Osteoblast (primary cell): ENCODE data around the gene CFAP100. TPM values are rescaled to one million over a fixed set of nuclear protein-coding genes. Genes with fewer than 3 reads are reported as not detected.
A peak's percentile ranks its signal among the peaks of the same experiment; 100 is the strongest.

ENCODE experiments used
- DNase-seq: peaks from one replicate; pipeline ENCODE4 v3.0.0; 2011; ENCODE audit warnings: low spot score, mixed read lengths; ENCODE audit not compliant: insufficient read length; ENCODE audit errors: missing footprints
- H2AFZ ChIP-seq: 2 replicates; pipeline ENCODE4 v1.6.0; 2011; ENCODE audit warnings: mild to moderate bottlenecking, low read length
- H3K27ac ChIP-seq: 2 replicates; pipeline ENCODE4 v1.5.1; 2011; ENCODE audit warnings: mild to moderate bottlenecking, low read depth, low read length, moderate library complexity
- H3K27me3 ChIP-seq: 2 replicates; pipeline ENCODE4 v1.6.0; 2012; ENCODE audit warnings: mild to moderate bottlenecking, control low read depth, inconsistent platforms, low read length, moderate library complexity; ENCODE audit not compliant: insufficient read depth
- H3K36me3 ChIP-seq: 2 replicates; pipeline ENCODE4 v1.5.1; 2011; ENCODE audit warnings: mild to moderate bottlenecking, low read length, control low read depth, moderate library complexity; ENCODE audit not compliant: insufficient read depth
- H3K4me1 ChIP-seq: 2 replicates; pipeline ENCODE4 v1.5.1; 2011; ENCODE audit warnings: mild to moderate bottlenecking, low read length, control low read depth, moderate library complexity; ENCODE audit not compliant: insufficient read depth
- H3K4me2 ChIP-seq: 2 replicates; pipeline ENCODE4 v1.6.0; 2011; ENCODE audit warnings: mild to moderate bottlenecking, low read length; ENCODE audit not compliant: insufficient read depth
- H3K4me3 ChIP-seq: fragments of 200-600 bp; sonication (generic); 3 replicates; pipeline ENCODE4 v1.5.1; 2012; ENCODE audit warnings: mild to moderate bottlenecking, low read length, inconsistent platforms; ENCODE audit not compliant: insufficient read depth
- H3K79me2 ChIP-seq: 2 replicates; pipeline ENCODE4 v1.6.0; 2012; ENCODE audit warnings: mild to moderate bottlenecking, low read length, control low read depth, inconsistent platforms; ENCODE audit not compliant: insufficient read depth
- H3K9me3 ChIP-seq: 2 replicates; pipeline ENCODE4 v1.5.1; 2011; ENCODE audit warnings: low read depth, low read length, control low read depth
- H4K20me1 ChIP-seq: 2 replicates; pipeline ENCODE4 v1.6.0; 2012; ENCODE audit warnings: mild to moderate bottlenecking, low read length, control low read depth; ENCODE audit not compliant: insufficient read depth
- total RNA-seq: library from RNA; depleted of rRNA; stranded (reverse); fragments of >200 nt; gene quantifications from 2 replicates; pipeline ENCODE4 v1.2.3, GENCODE V29; 2012
- TF ChIP-seq, protein P1 (sequence below): IDR thresholded peaks from 2 replicates; pipeline ENCODE4 v1.5.1; 2011; ENCODE audit warnings: mild to moderate bottlenecking, low read depth, low read length, moderate library complexity; ENCODE audit errors: extremely low read depth

CFAP100 gene
- total RNA-seq: not detected in 2 replicates

GRCh38 chr3:126394179-126394976 is at the start of gene CFAP100:
TSS of gene CFAP100 (plus strand) at chr3:126394909. CDS start at chr3:126396001, 1,092 bp downstream.
- peak; percentile 86 for DNase-seq

DNA sequence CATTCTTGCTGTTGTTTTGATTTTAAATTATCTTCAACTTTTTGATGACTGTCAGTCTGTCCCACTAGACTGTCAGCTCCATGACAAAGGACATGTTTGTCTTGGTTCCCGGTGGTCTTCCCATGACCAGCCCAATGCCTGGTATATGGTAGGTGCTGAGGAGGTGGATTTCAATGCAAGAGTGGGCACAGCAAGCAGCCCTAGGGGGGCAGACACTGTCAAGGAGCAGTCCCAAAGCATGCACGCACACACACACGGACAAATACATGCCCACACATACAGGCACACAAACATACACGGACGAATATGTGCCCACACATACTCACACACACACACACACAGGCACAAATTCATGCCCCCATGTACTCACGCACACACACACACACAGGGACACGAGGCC is 49.5 kb upstream of the CFAP100 start:
- peaks cover 3% of the 10 kb centered on the region for H3K4me1 ChIP-seq
- H3K4me3 ChIP-seq: no peak overlapping the region
- no peaks in the 10 kb centered on the region for H3K79me2 ChIP-seq
- peak; percentile 77 for DNase-seq
- H3K4me2 ChIP-seq: no peak overlapping the region
- H3K27me3 ChIP-seq: no peaks in the 10 kb centered on the region
- TF ChIP-seq, protein P1, sequence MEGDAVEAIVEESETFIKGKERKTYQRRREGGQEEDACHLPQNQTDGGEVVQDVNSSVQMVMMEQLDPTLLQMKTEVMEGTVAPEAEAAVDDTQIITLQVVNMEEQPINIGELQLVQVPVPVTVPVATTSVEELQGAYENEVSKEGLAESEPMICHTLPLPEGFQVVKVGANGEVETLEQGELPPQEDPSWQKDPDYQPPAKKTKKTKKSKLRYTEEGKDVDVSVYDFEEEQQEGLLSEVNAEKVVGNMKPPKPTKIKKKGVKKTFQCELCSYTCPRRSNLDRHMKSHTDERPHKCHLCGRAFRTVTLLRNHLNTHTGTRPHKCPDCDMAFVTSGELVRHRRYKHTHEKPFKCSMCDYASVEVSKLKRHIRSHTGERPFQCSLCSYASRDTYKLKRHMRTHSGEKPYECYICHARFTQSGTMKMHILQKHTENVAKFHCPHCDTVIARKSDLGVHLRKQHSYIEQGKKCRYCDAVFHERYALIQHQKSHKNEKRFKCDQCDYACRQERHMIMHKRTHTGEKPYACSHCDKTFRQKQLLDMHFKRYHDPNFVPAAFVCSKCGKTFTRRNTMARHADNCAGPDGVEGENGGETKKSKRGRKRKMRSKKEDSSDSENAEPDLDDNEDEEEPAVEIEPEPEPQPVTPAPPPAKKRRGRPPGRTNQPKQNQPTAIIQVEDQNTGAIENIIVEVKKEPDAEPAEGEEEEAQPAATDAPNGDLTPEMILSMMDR: no peak
- H3K9me3 ChIP-seq: no peaks in the 10 kb centered on the region
- H3K27ac ChIP-seq: no peak overlapping the region
- H2AFZ ChIP-seq: no peak overlapping the region
- H3K36me3 ChIP-seq: no peaks in the 10 kb centered on the region
- H4K20me1 ChIP-seq: no peaks in the 10 kb centered on the region

More at GRCh38 chr3:126394179-126394976, at the start of gene CFAP100:
- H3K4me1 ChIP-seq: peaks cover 2% of the 10 kb centered on the region
- H3K4me3 ChIP-seq: peak within 1 kb of the TSS; percentile 16
- H3K27ac ChIP-seq: no peak within 1 kb of the TSS
- H3K9me3 ChIP-seq: no peaks in the 10 kb centered on the region
- H4K20me1 ChIP-seq: no peaks in the 10 kb centered on the region
- H2AFZ ChIP-seq: peak within 1 kb of the TSS; percentile 41
- peak within 1 kb of the TSS; percentile 23 for H3K4me2 ChIP-seq
- TF ChIP-seq, protein P1: no peak
- peaks cover 41% of the 10 kb centered on the region for H3K27me3 ChIP-seq
- no peaks in the 10 kb centered on the region for H3K79me2 ChIP-seq
- H3K36me3 ChIP-seq: no peaks in the 10 kb centered on the region

DNA sequence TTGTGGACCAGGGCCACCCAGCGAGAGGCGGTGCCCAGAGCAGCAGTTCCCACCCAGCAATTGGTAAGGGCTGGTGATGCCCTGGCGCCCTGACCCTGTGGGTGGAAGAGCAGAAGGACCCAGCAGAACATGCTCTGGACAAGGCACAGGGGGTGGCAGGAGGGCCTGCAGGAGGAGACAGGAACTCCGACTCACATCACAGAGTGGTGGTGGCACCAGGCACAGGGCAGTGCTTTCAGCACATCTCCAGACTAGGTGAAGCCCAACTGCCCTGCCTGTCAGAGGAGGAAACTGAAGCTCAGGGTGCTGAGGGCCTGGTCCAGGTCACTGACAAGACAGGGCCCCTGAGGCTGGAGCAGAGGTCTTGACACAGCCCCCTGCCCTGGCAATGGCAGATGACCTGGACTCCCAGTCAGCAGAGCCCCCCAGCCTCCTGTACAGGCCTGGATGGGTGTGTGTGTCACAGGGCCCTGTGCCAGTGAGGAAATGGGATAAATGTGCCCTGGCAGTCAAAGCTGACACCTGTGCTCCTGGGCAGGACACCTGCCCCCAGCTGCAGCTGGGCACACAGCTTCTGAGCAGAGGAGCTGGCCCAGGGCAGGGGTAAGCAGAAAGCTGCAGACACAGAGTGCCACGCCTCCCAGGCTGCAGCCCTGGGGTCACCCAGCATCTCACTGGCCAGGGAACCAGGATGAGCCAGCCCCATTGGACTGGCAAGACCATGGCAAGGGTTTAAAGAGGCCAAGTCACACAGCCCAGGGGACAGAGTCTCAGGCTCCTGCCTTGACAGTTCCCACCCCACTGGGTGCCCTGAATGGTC is 48.9 kb upstream of the CFAP100 start:
- Histone ChIP-seq H4K20me1 (no peaks in the 10 kb centered on the region), H3K4me1 (no peaks in the 10 kb centered on the region), H3K4me2 (no peak overlapping the region), H2AFZ (no peak overlapping the region), H3K27ac (no peak overlapping the region), H3K9me3 (no peaks in the 10 kb centered on the region), H3K4me3 (no peak overlapping the region), H3K36me3 (no peaks in the 10 kb centered on the region), H3K27me3 (no peaks in the 10 kb centered on the region), H3K79me2 (no peaks in the 10 kb centered on the region)
- TF ChIP-seq, protein P1: no peak
- DNase-seq: peak; percentile 64

- TF ChIP-seq, protein P1: no peak
- H3K27ac ChIP-seq: no peak overlapping the region
- no peaks in the 10 kb centered on the region for H4K20me1 ChIP-seq
- H3K36me3 ChIP-seq: no peaks in the 10 kb centered on the region
- H3K4me2 ChIP-seq: no peak overlapping the region
- H2AFZ ChIP-seq: no peak overlapping the region
- peak; percentile 80 for DNase-seq
- no peaks in the 10 kb centered on the region for H3K79me2 ChIP-seq
- no peaks in the 10 kb centered on the region for H3K9me3 ChIP-seq
- no peaks in the 10 kb centered on the region for H3K4me1 ChIP-seq
- H3K27me3 ChIP-seq: no peaks in the 10 kb centered on the region
- no peak overlapping the region for H3K4me3 ChIP-seq
These were observed 48.2 kb upstream of the CFAP100 start for GRCh38 chr3:126346466-126346865.
